IMR-90 (cell line): Measurements from ENCODE around the gene DMAC2. TPM values are rescaled to one million over a fixed set of nuclear protein-coding genes. Genes with fewer than 3 reads are reported as not detected.
A peak's percentile ranks its signal among the peaks of the same experiment; 100 is the strongest.

Experiments
- ATAC-seq: fragments of 200-7000 bp; cut with Tn5 transposase; 2 replicates; pipeline ENCODE4 v1.9.1; 2020; ENCODE audit warnings: low read depth, mild to moderate bottlenecking, moderate library complexity
- BruUV-seq: library from RNA; stranded (reverse); fragments of 400-500 nt; replicated peaks from 2 replicates; lab custom pipeline; 2021; lab: Mats Ljungman, UMichigan
- CTCF ChIA-PET: fragments of 300-600 bp; formaldehyde crosslinking; extraction: SDS; loops from one replicate; lab custom pipeline; 2021; ENCODE audit warnings: antibody characterized with exemption; lab: Yijun Ruan, JAX
- POLR2A ChIA-PET: fragments of 300-600 bp; sonication (Branson Sonifier 250); formaldehyde crosslinking; loops from one replicate; lab custom pipeline; 2022; ENCODE audit warnings: antibody characterized with exemption; ENCODE audit not compliant: unreplicated experiment; lab: Charles Lee
- DNase-seq: peaks from one replicate; pipeline ENCODE4 v3.0.0; 2013
- H2AFZ ChIP-seq: replicated peaks from 2 replicates; pipeline ENCODE3; 2013; ENCODE audit warnings: low read length, mild to moderate bottlenecking; ENCODE audit not compliant: poor library complexity
- H2AK5ac ChIP-seq: 2 replicates; pipeline ENCODE4 v1.6.1; 2013; ENCODE audit warnings: low read depth, low read length, inconsistent platforms
- H2AK9ac ChIP-seq: replicated peaks from 2 replicates; pipeline ENCODE3; 2013; ENCODE audit warnings: mild to moderate bottlenecking, low read depth, low read length, moderate library complexity; ENCODE audit not compliant: poor library complexity
- H2BK120ac ChIP-seq: 2 replicates; pipeline ENCODE4 v1.6.1; 2013; ENCODE audit warnings: low read depth, low read length, inconsistent platforms
- H2BK15ac ChIP-seq: 3 replicates; pipeline ENCODE4 v1.6.1; 2013; ENCODE audit warnings: low read depth, low read length, inconsistent platforms
- H2BK20ac ChIP-seq: 2 replicates; pipeline ENCODE4 v1.6.1; 2013; ENCODE audit warnings: low read depth, mild to moderate bottlenecking, inconsistent platforms, low read length, moderate library complexity
- H2BK5ac ChIP-seq: 2 replicates; pipeline ENCODE4 v1.6.1; 2013; ENCODE audit warnings: mild to moderate bottlenecking, low read depth, low read length, inconsistent platforms; ENCODE audit not compliant: poor library complexity, severe bottlenecking
- H3K14ac ChIP-seq: replicated peaks from 2 replicates; pipeline ENCODE4 v1.6.1; 2013; ENCODE audit warnings: low read depth, low read length, inconsistent platforms
- H3K18ac ChIP-seq: 2 replicates; pipeline ENCODE4 v1.6.1; 2013; ENCODE audit warnings: low read depth, low read length, control low read depth
- H3K23ac ChIP-seq: 2 replicates; pipeline ENCODE4 v1.6.1; 2013; ENCODE audit warnings: low read depth, low read length, inconsistent platforms
- H3K27ac ChIP-seq: 2 replicates; pipeline ENCODE4 v1.5.1; 2013; ENCODE audit warnings: mild to moderate bottlenecking, control low read depth, low read length; ENCODE audit not compliant: insufficient read depth
- H3K27me3 ChIP-seq: 2 replicates; pipeline ENCODE4 v1.6.1; 2013; ENCODE audit warnings: low read length; ENCODE audit not compliant: control insufficient read depth, insufficient read depth
- H3K36me3 ChIP-seq: 2 replicates; pipeline ENCODE4 v1.6.1; 2013; ENCODE audit warnings: low read length, mixed read lengths; ENCODE audit not compliant: control insufficient read depth, insufficient read depth
- H3K4ac ChIP-seq: 2 replicates; pipeline ENCODE4 v1.6.1; 2013; ENCODE audit warnings: low read depth, low read length, inconsistent platforms
- H3K4me1 ChIP-seq: 2 replicates; pipeline ENCODE4 v1.6.1; 2013; ENCODE audit warnings: low read length, mixed read lengths; ENCODE audit not compliant: control insufficient read depth, insufficient read depth
- H3K4me2 ChIP-seq: 2 replicates; pipeline ENCODE4 v1.6.1; 2013; ENCODE audit warnings: low read depth, mild to moderate bottlenecking, control low read depth, low read length, moderate library complexity
- H3K4me3 ChIP-seq: 2 replicates; pipeline ENCODE4 v1.5.1; 2013; ENCODE audit warnings: low read depth, mild to moderate bottlenecking, control low read depth, low read length, moderate library complexity; ENCODE audit not compliant: insufficient read depth
- H3K56ac ChIP-seq: 2 replicates; pipeline ENCODE4 v1.6.1; 2013; ENCODE audit warnings: low read length, inconsistent platforms; ENCODE audit not compliant: insufficient read depth; ENCODE audit errors: extremely low read depth
- H3K79me1 ChIP-seq, 2 experiments: 2 replicates each; pipeline ENCODE4 v1.6.1; 2013; ENCODE audit warnings: low read length in 2 of 2, inconsistent platforms in 1 of 2, low read depth in 1 of 2
- H3K9ac ChIP-seq: 2 replicates; pipeline ENCODE4 v1.6.1; 2013; ENCODE audit warnings: low read depth, low read length, control low read depth
- H3K9me1 ChIP-seq: 2 replicates; pipeline ENCODE4 v1.6.1; 2013; ENCODE audit warnings: low read length, inconsistent platforms; ENCODE audit not compliant: insufficient read depth
- H3K9me3 ChIP-seq: 2 replicates; pipeline ENCODE4 v1.6.1; 2013; ENCODE audit warnings: low read length; ENCODE audit not compliant: control insufficient read depth, insufficient read depth
- H4K20me1 ChIP-seq: 2 replicates; pipeline ENCODE4 v1.6.1; 2013; ENCODE audit warnings: low read length, inconsistent platforms; ENCODE audit not compliant: insufficient read depth
- H4K5ac ChIP-seq: 2 replicates; pipeline ENCODE4 v1.6.1; 2013; ENCODE audit warnings: mild to moderate bottlenecking, low read depth, low read length, control low read depth
- H4K8ac ChIP-seq, 2 experiments: 2 replicates each; pipeline ENCODE4 v1.6.1; 2013; ENCODE audit warnings: low read depth in 2 of 2, low read length in 2 of 2, control low read depth in 1 of 2, inconsistent platforms in 1 of 2
- H4K91ac ChIP-seq: 2 replicates; pipeline ENCODE4 v1.6.1; 2013; ENCODE audit warnings: low read depth, low read length, inconsistent platforms; ENCODE audit not compliant: insufficient read depth
- BHLHE40 ChIP-seq: fragments of 150-350 bp; IDR thresholded peaks from 2 replicates; pipeline ENCODE4 v1.6.1; 2016; ENCODE audit warnings: mild to moderate bottlenecking, low read depth, low read length
- CEBPB ChIP-seq: IDR thresholded peaks from 2 replicates; pipeline ENCODE4 v1.6.1; 2012; ENCODE audit warnings: low read depth, low read length, improper control_type of control experiment
- CHD1 ChIP-seq: IDR thresholded peaks from 2 replicates; pipeline ENCODE4 v1.6.1; 2012; ENCODE audit warnings: low read depth, low read length, improper control_type of control experiment
- CTCF ChIP-seq: conservative IDR thresholded peaks from 2 replicates; pipeline ENCODE4 v1.5.1; 2012; ENCODE audit warnings: mild to moderate bottlenecking, low read depth, low read length, improper control_type of control experiment
- ELK1 ChIP-seq: fragments of 150-350 bp; IDR thresholded peaks from 2 replicates; pipeline ENCODE4 v1.6.1; 2016; ENCODE audit warnings: low read depth, mild to moderate bottlenecking, low read length, moderate library complexity, borderline replicate concordance
- FOS ChIP-seq: fragments of 150-350 bp; IDR thresholded peaks from 2 replicates; pipeline ENCODE4 v1.6.1; 2016; ENCODE audit warnings: low read depth, low read length
- MAZ ChIP-seq: IDR thresholded peaks from 2 replicates; pipeline ENCODE4 v1.6.1; 2012; ENCODE audit warnings: low read depth, mild to moderate bottlenecking, low read length, improper control_type of control experiment, moderate library complexity, borderline replicate concordance
- MXI1 ChIP-seq: IDR thresholded peaks from 2 replicates; pipeline ENCODE4 v1.6.1; 2012; ENCODE audit warnings: low read depth, mild to moderate bottlenecking, low read length, moderate library complexity, borderline replicate concordance
- NFE2L2 ChIP-seq: fragments of 150-350 bp; IDR thresholded peaks from 2 replicates; pipeline ENCODE4 v1.6.1; 2016; ENCODE audit warnings: low read depth, mild to moderate bottlenecking, low read length
- RAD21 ChIP-seq: IDR thresholded peaks from 2 replicates; pipeline ENCODE4 v1.6.1; 2012; ENCODE audit warnings: low read length, improper control_type of control experiment
- RCOR1 ChIP-seq: IDR thresholded peaks from 2 replicates; pipeline ENCODE4 v1.6.1; 2012; ENCODE audit warnings: mild to moderate bottlenecking, low read length, improper control_type of control experiment; ENCODE audit not compliant: insufficient replicate concordance
- SMC3 ChIP-seq: fragments of 150-350 bp; IDR thresholded peaks from 2 replicates; pipeline ENCODE4 v1.6.1; 2016; ENCODE audit warnings: low read depth, mild to moderate bottlenecking, antibody characterized with exemption, low read length, moderate library complexity
- WGBS, 2 experiments: methylation state at CpG; one replicate each; pipeline versions ENCODE4 v1.1.5 to v1.1.7; 2013; ENCODE audit warnings: missing lambda C conversion rate in 2 of 2; ENCODE audit not compliant: insufficient read length in 1 of 2; ENCODE audit errors: extremely low coverage in 2 of 2; 5-methylcytosine and 5-hydroxymethylcytosine counted together
- dilution Hi-C: fragments of 300-500 bp; cut with HindIII; formaldehyde crosslinking; loops from one replicate; pipeline ENCODE4 v1.14.3; 2018; ENCODE audit warnings: low sequenced_read_pairs; ENCODE audit not compliant: unreplicated experiment
- in situ Hi-C: fragments of 300-500 bp; cut with MboI; formaldehyde crosslinking; loops from 3 replicates; pipeline ENCODE4 v1.14.3; 2019; ENCODE audit warnings: low sequenced_read_pairs, inconsistent platforms, mixed read lengths
- intact Hi-C: fragments of 100-400 bp; cut with micrococcal nuclease; formaldehyde crosslinking; loops from 2 replicates; pipeline ENCODE4 v1.10.0; 2022
- polyA plus RNA-seq, 3 experiments: library from polyadenylated mRNA; depleted of rRNA; stranded (reverse); fragments of >200 nt; gene quantifications; 2 replicates each; pipeline ENCODE4 v1.2.3, GENCODE V29; 2012; ENCODE audit warnings: low replicate concordance in 1 of 3
- total RNA-seq: library from RNA; depleted of rRNA; stranded (reverse); fragments of >200 nt; gene quantifications from 2 replicates; pipeline ENCODE4 v1.2.3, GENCODE V29; 2012

The DMAC2 gene
- total and polyA plus RNA-seq, 2 of the 4 experiments (the other 2 are of a cell fraction): 52.5 to 72.2 TPM

GRCh38 chr19:41442473-41443355 lies 3.0 kb upstream of the DMAC2 start, which contains the start of gene ERICH4 (continued):
- TF ChIP-seq ELK1: no peak

- H3K9me1 ChIP-seq: no peaks in the 10 kb centered on the region; the same call in 1 of the 2 replicates
- H2BK20ac ChIP-seq: no peak overlapping the region
- H2BK120ac ChIP-seq: no peak overlapping the region
- no peak overlapping the region for H3K4me2 ChIP-seq
- H3K9ac ChIP-seq: no peak overlapping the region
- peak overlapping the region; percentile 5 for H2AK9ac ChIP-seq
- no peak overlapping the region for H4K91ac ChIP-seq
- no peak overlapping the region for H2AK5ac ChIP-seq
- no peak overlapping the region for H3K18ac ChIP-seq
- no peak overlapping the region for H2AFZ ChIP-seq
- H3K36me3 ChIP-seq: peaks cover 4% of the 10 kb centered on the region; the same call in 1 of the 2 replicates
- H4K20me1 ChIP-seq: no peaks in the 10 kb centered on the region
- no peak for ATAC-seq
- dilution Hi-C loops: no loop called here
- H3K27ac ChIP-seq: no peak overlapping the region
- H3K23ac ChIP-seq: no peak overlapping the region
- WGBS, 2 experiments: 72% methylated on average over 4 of the region's 15 CpGs; no CpG with 5 or more reads in 1 of the 2 experiments
- DNase-seq: no peak
- no peak overlapping the region for H2BK15ac ChIP-seq
- BruUV-seq: no TSS peak
- no peak overlapping the region for H4K8ac ChIP-seq
- no peak overlapping the region for H3K4ac ChIP-seq
- no peak overlapping the region for H3K56ac ChIP-seq
- H3K4me3 ChIP-seq: no peak overlapping the region
- no peaks in the 10 kb centered on the region; the same call in 1 of the 2 replicates for H3K27me3 ChIP-seq
- no peak overlapping the region for H4K5ac ChIP-seq
- intact Hi-C loops: no loop called here
- in situ Hi-C loops: loop anchor here (5.0 kb wide), 1 partner anchor 131 kb away; no protein-coding TSS in a partner anchor
- ChIA-PET CTCF (no interaction called here), POLR2A (no interaction called here)
- no peak overlapping the region for H3K14ac ChIP-seq
- peaks cover 9 to 17% of the 10 kb centered on the region in 2 experiments for H3K79me1 ChIP-seq
- H3K4me1 ChIP-seq: no peaks in the 10 kb centered on the region; the same call in 1 of the 2 replicates
- H3K9me3 ChIP-seq: no peaks in the 10 kb centered on the region
- no peak overlapping the region for H2BK5ac ChIP-seq
- TF ChIP-seq SMC3 (no peak), NFE2L2 (no peak), RCOR1 (no peak), FOS (no peak), MAZ (no peak), CEBPB (no peak), MXI1 (no peak), RAD21 (no peak), CTCF (no peak), CHD1 (no peak), BHLHE40 (no peak)
Measured at GRCh38 chr19:41441321-41441945, 1.7 kb upstream of the DMAC2 start.
